Measurements from ENCODE around the gene TMCO4.

GRCh38 chr1:19775317-19775716 lies 24.4 kb downstream of the TMCO4 start:
- TF ChIP-seq POLR2A (IDR thresholded peaks at IDR 0.05) = no peak
- TF ChIP-seq, protein P1, sequence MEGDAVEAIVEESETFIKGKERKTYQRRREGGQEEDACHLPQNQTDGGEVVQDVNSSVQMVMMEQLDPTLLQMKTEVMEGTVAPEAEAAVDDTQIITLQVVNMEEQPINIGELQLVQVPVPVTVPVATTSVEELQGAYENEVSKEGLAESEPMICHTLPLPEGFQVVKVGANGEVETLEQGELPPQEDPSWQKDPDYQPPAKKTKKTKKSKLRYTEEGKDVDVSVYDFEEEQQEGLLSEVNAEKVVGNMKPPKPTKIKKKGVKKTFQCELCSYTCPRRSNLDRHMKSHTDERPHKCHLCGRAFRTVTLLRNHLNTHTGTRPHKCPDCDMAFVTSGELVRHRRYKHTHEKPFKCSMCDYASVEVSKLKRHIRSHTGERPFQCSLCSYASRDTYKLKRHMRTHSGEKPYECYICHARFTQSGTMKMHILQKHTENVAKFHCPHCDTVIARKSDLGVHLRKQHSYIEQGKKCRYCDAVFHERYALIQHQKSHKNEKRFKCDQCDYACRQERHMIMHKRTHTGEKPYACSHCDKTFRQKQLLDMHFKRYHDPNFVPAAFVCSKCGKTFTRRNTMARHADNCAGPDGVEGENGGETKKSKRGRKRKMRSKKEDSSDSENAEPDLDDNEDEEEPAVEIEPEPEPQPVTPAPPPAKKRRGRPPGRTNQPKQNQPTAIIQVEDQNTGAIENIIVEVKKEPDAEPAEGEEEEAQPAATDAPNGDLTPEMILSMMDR (IDR thresholded peaks at IDR 0.05) = no peak
